Chondrocyte (in vitro differentiated cells): ENCODE data around the gene RAP1GAP. TPM values are rescaled to one million over a fixed set of nuclear protein-coding genes. Genes with fewer than 3 reads are reported as not detected.

Source experiments
- DNase-seq: peaks from one replicate; pipeline ENCODE4 v3.0.0; 2021; ENCODE audit warnings: mixed read lengths, low spot score
- H3K27ac Mint-ChIP-seq: one replicate; pipeline ENCODE4 v1.8.0; 2021; ENCODE audit warnings: mild to moderate bottlenecking, moderate library complexity, mixed read lengths; ENCODE audit not compliant: unreplicated experiment
- H3K27me3 Mint-ChIP-seq: 2 replicates; pipeline ENCODE4 v1.8.0; 2021; ENCODE audit warnings: low read depth, mixed read lengths
- H3K36me3 Mint-ChIP-seq: 2 replicates; pipeline ENCODE4 v1.8.0; 2021; ENCODE audit warnings: low read depth, mixed read lengths
- H3K4me1 Mint-ChIP-seq: 2 replicates; pipeline ENCODE4 v1.8.0; 2021; ENCODE audit warnings: low read depth, mild to moderate bottlenecking, mixed read lengths
- H3K4me3 Mint-ChIP-seq: one replicate; pipeline ENCODE4 v1.8.0; 2021; ENCODE audit warnings: mild to moderate bottlenecking, moderate library complexity, mixed read lengths; ENCODE audit not compliant: unreplicated experiment
- H3K9me3 Mint-ChIP-seq: 2 replicates; pipeline ENCODE4 v1.8.0; 2021; ENCODE audit warnings: low read depth, mixed read lengths
- CTCF ChIP-seq: fragments of 200-600 bp; sonication (generic); IDR thresholded peaks from 2 replicates; pipeline ENCODE4 v1.5.0; 2021; ENCODE audit warnings: antibody characterized with exemption, mild to moderate bottlenecking, moderate library complexity
- total RNA-seq: library from RNA; stranded (reverse); gene quantifications from 3 replicates; pipeline ENCODE4 v1.2.1, GENCODE V29; 2021

Gene RAP1GAP
- total RNA-seq, 1 donor from 2014 or later: 1.8 TPM

GRCh38 chr1:21622466-21623315, 46.5 kb downstream of the RAP1GAP start:
- Mint-ChIP-seq H3K4me1 (peaks cover 8% of the 10 kb centered on the region), H3K36me3 (no peaks in the 10 kb centered on the region), H3K4me3 (peak overlapping the region; percentile 66), H3K9me3 (no peaks in the 10 kb centered on the region), H3K27me3 (peaks cover 2% of the 10 kb centered on the region), H3K27ac (no peak overlapping the region)
- DNase-seq: no peak
- TF ChIP-seq CTCF: no peak

GRCh38 chr1:21621761-21622436, 47.3 kb downstream of the RAP1GAP start:
- Mint-ChIP-seq H3K4me3 (peak overlapping the region; percentile 49), H3K9me3 (no peaks in the 10 kb centered on the region), H3K27ac (no peak overlapping the region), H3K27me3 (peaks cover 2% of the 10 kb centered on the region), H3K36me3 (no peaks in the 10 kb centered on the region), H3K4me1 (peaks cover 8% of the 10 kb centered on the region)
- TF ChIP-seq CTCF: no peak
- no peak for DNase-seq

GRCh38 chr1:21621051-21621450, 48.1 kb downstream of the RAP1GAP start:
- TF ChIP-seq CTCF: no peak
- DNase-seq: no peak
- H3K4me1 Mint-ChIP-seq: peaks cover 8% of the 10 kb centered on the region
- H3K9me3 Mint-ChIP-seq: no peaks in the 10 kb centered on the region
- no peak overlapping the region for H3K4me3 Mint-ChIP-seq
- peaks cover 2% of the 10 kb centered on the region for H3K27me3 Mint-ChIP-seq
- no peaks in the 10 kb centered on the region for H3K36me3 Mint-ChIP-seq
- no peak overlapping the region for H3K27ac Mint-ChIP-seq

- Mint-ChIP-seq H3K27me3 (peaks cover 2% of the 10 kb centered on the region), H3K27ac (no peak overlapping the region), H3K4me3 (no peak overlapping the region), H3K36me3 (no peaks in the 10 kb centered on the region), H3K9me3 (no peaks in the 10 kb centered on the region), H3K4me1 (peaks cover 8% of the 10 kb centered on the region)
- TF ChIP-seq CTCF: no peak
- DNase-seq: no peak
These were observed 48.7 kb downstream of the RAP1GAP start for GRCh38 chr1:21620496-21620895.

- no peak overlapping the region for H3K27ac Mint-ChIP-seq
- H3K4me1 Mint-ChIP-seq: peaks cover 8% of the 10 kb centered on the region
- H3K27me3 Mint-ChIP-seq: peaks cover 2% of the 10 kb centered on the region
- no peak overlapping the region for H3K4me3 Mint-ChIP-seq
- no peak for TF ChIP-seq CTCF
- H3K36me3 Mint-ChIP-seq: no peaks in the 10 kb centered on the region
- no peaks in the 10 kb centered on the region for H3K9me3 Mint-ChIP-seq
- DNase-seq: no peak
These were observed 49.1 kb downstream of the RAP1GAP start for GRCh38 chr1:21620011-21620410.
